ENCODE data around the gene SUPV3L1.
A peak's percentile ranks its signal among the peaks of the same experiment; 100 is the strongest.

The SUPV3L1 gene

GRCh38 chr10:69202332-69202731 lies 22.3 kb downstream of the SUPV3L1 start:
- DNase-seq (ENCODE audit: low read depth) = no peak

GRCh38 chr10:69208761-69209160 lies 28.7 kb downstream of the SUPV3L1 start:
- no peak for DNase-seq (ENCODE audit: low read depth)

- no peak for DNase-seq (ENCODE audit: low read depth)
Measured at GRCh38 chr10:69209787-69210484, 29.9 kb downstream of the SUPV3L1 start.

- DNase-seq (ENCODE audit: low read depth) = no peak
Measured at GRCh38 chr10:69211104-69211503, 31.1 kb downstream of the SUPV3L1 start.

- DNase-seq (ENCODE audit: low read depth) = no peak
Measured at GRCh38 chr10:69211524-69211923, 31.5 kb downstream of the SUPV3L1 start.

GRCh38 chr10:69213591-69214311 lies 33.7 kb downstream of the SUPV3L1 start:
- no peak for DNase-seq (ENCODE audit: low read depth)

- no peak for DNase-seq (ENCODE audit: low read depth)
Measured at GRCh38 chr10:69214666-69215131, 34.7 kb downstream of the SUPV3L1 start.

- DNase-seq (ENCODE audit: low read depth) = no peak
Measured at GRCh38 chr10:69215405-69216171, 35.6 kb downstream of the SUPV3L1 start.

GRCh38 chr10:69216577-69217118 lies 36.6 kb downstream of the SUPV3L1 start:
- no peak for DNase-seq (ENCODE audit: low read depth)

GRCh38 chr10:69217119-69217754 lies 37.2 kb downstream of the SUPV3L1 start:
- DNase-seq (ENCODE audit: low read depth) = no peak

- DNase-seq (ENCODE audit: low read depth) = no peak
Measured at GRCh38 chr10:69218831-69219230, 38.8 kb downstream of the SUPV3L1 start.

- no peak for DNase-seq (ENCODE audit: low read depth)
Measured at GRCh38 chr10:69220041-69220451, 40.0 kb downstream of the SUPV3L1 start, which contains the start of gene HKDC1. Gene HKDC1 (plus strand): TSS chr10:69220332. CDS start chr10:69220436, 104 bp downstream.

- no peak for DNase-seq (ENCODE audit: low read depth)
Measured at GRCh38 chr10:69220507-69220906, 40.5 kb downstream of the SUPV3L1 start.

- DNase-seq (ENCODE audit: low read depth) = peak; percentile 29
Measured at GRCh38 chr10:69222157-69223027, 42.4 kb downstream of the SUPV3L1 start.

- no peak for DNase-seq (ENCODE audit: low read depth)
Measured at GRCh38 chr10:69223028-69223342, 43.0 kb downstream of the SUPV3L1 start.

GRCh38 chr10:69224862-69225657 lies 45.0 kb downstream of the SUPV3L1 start:
- DNase-seq (ENCODE audit: low read depth) = no peak

GRCh38 chr10:69225681-69226080 lies 45.6 kb downstream of the SUPV3L1 start:
- DNase-seq (ENCODE audit: low read depth) = no peak

GRCh38 chr10:69226919-69227450 lies 47.0 kb downstream of the SUPV3L1 start:
- no peak for DNase-seq (ENCODE audit: low read depth)

GRCh38 chr10:69228151-69228550 lies 48.1 kb downstream of the SUPV3L1 start:
- no peak for DNase-seq (ENCODE audit: low read depth)

- DNase-seq (ENCODE audit: low read depth) = no peak
Measured at GRCh38 chr10:69229616-69229916, 49.5 kb downstream of the SUPV3L1 start.

Measured in CMK (cell line).